Measurements from ENCODE around the gene GPAT3. TPM values are rescaled to one million over a fixed set of nuclear protein-coding genes. Genes with fewer than 3 reads are reported as not detected.

The GPAT3 gene
- total RNA-seq, 2 donors from 2014 or later = 27.0 to 51.5 TPM

- DNase-seq (peak; percentile 68 to 73), ATAC-seq (peak; percentile 91)
- intact Hi-C loops (cut with DNase I, micrococcal nuclease) = no loop called here
These were observed 46.4 kb downstream of the GPAT3 start for GRCh38 chr4:83582289-83582785.

- intact Hi-C loops (cut with DNase I, micrococcal nuclease) = no loop called here
- DNase-seq = no peak
These were observed 50.1 kb downstream of the GPAT3 start for GRCh38 chr4:83585982-83586508.

GRCh38 chr4:83589279-83589678 is 53.4 kb downstream of the GPAT3 start:
- no peak for ATAC-seq
- intact Hi-C loops (cut with DNase I, micrococcal nuclease) = no loop called here
- DNase-seq = no peak

More at GRCh38 chr4:83585982-83586508, 50.1 kb downstream of the GPAT3 start:
- ATAC-seq = no peak

GRCh38 chr4:83591056-83591455 is 55.1 kb downstream of the GPAT3 start:
- ATAC-seq (no peak), DNase-seq (no peak)
- intact Hi-C loops (cut with DNase I, micrococcal nuclease) = no loop called here

GRCh38 chr4:83591730-83592129 is 55.8 kb downstream of the GPAT3 start:
- intact Hi-C loops (cut with DNase I, micrococcal nuclease) = no loop called here
- ATAC-seq (no peak), DNase-seq (no peak)

GRCh38 chr4:83599183-83599582 is 63.3 kb downstream of the GPAT3 start:
- intact Hi-C loops (cut with DNase I, micrococcal nuclease) = no loop called here
- DNase-seq = no peak
- peak; percentile 96 for ATAC-seq

GRCh38 chr4:83603129-83603528 is 67.2 kb downstream of the GPAT3 start:
- intact Hi-C loops (cut with DNase I, micrococcal nuclease) = no loop called here
- DNase-seq = no peak
- ATAC-seq = peak; percentile 30

GRCh38 chr4:83604321-83604720 is 68.4 kb downstream of the GPAT3 start:
- DNase-seq = no peak
- peak; percentile 51 for ATAC-seq
- intact Hi-C loops (cut with DNase I, micrococcal nuclease) = no loop called here

- intact Hi-C loops (cut with DNase I, micrococcal nuclease) = no loop called here
- ATAC-seq (no peak), DNase-seq (no peak)
These were observed 69.3 kb downstream of the GPAT3 start for GRCh38 chr4:83605210-83605609.

- DNase-seq = no peak
- ATAC-seq = peak; percentile 87
- intact Hi-C loops (cut with DNase I, micrococcal nuclease) = no loop called here
These were observed 69.8 kb downstream of the GPAT3 start for GRCh38 chr4:83605744-83606172.

GRCh38 chr4:83606460-83606859 is 70.6 kb downstream of the GPAT3 start:
- no peak for ATAC-seq
- no peak for DNase-seq
- intact Hi-C loops (cut with DNase I, micrococcal nuclease) = no loop called here

GRCh38 chr4:83606898-83607297 is 71.0 kb downstream of the GPAT3 start:
- intact Hi-C loops (cut with DNase I, micrococcal nuclease) = no loop called here
- no peak for ATAC-seq
- DNase-seq = no peak

GRCh38 chr4:83609365-83609764 is 73.5 kb downstream of the GPAT3 start:
- DNase-seq (no peak), ATAC-seq (no peak)
- intact Hi-C loops (cut with DNase I, micrococcal nuclease) = no loop called here

GRCh38 chr4:83610729-83611128 is 74.8 kb downstream of the GPAT3 start:
- intact Hi-C loops (cut with DNase I, micrococcal nuclease) = no loop called here
- DNase-seq (no peak), ATAC-seq (no peak)

- ATAC-seq (no peak), DNase-seq (no peak)
- intact Hi-C loops (cut with DNase I, micrococcal nuclease) = no loop called here
These were observed 77.1 kb downstream of the GPAT3 start for GRCh38 chr4:83613023-83613422.

GRCh38 chr4:83613994-83614393 is 78.1 kb downstream of the GPAT3 start:
- ATAC-seq (no peak), DNase-seq (no peak)
- intact Hi-C loops (cut with DNase I, micrococcal nuclease) = no loop called here

- intact Hi-C loops (cut with DNase I, micrococcal nuclease) = no loop called here
- no peak for ATAC-seq
- no peak for DNase-seq
These were observed 80.3 kb downstream of the GPAT3 start for GRCh38 chr4:83616252-83616651.

- peak; percentile 29 for ATAC-seq
- DNase-seq = no peak
- intact Hi-C loops (cut with DNase I, micrococcal nuclease) = no loop called here
These were observed 81.6 kb downstream of the GPAT3 start for GRCh38 chr4:83617371-83618035.

GRCh38 chr4:83618431-83618830 is 82.5 kb downstream of the GPAT3 start:
- DNase-seq (peak; percentile 24 to 65), ATAC-seq (peak; percentile 91)
- intact Hi-C loops (cut with DNase I, micrococcal nuclease) = no loop called here

- intact Hi-C loops (cut with DNase I, micrococcal nuclease) = no loop called here
- DNase-seq (peak; percentile 19 to 43), ATAC-seq (peak; percentile 92)
These were observed 83.2 kb downstream of the GPAT3 start for GRCh38 chr4:83618991-83619645.

Measured in left colon (tissue), 2 donors.